Keratinocyte (primary cell): ENCODE results near the gene STIP1. TPM values are rescaled to one million over a fixed set of nuclear protein-coding genes. Genes with fewer than 3 reads are reported as not detected.
"Not testable (repeated sequence)": the region's sequence is repeated elsewhere in the genome, so short reads cannot be mapped to it uniquely, and the experiment has no call there.

Experiments used
- DNase-seq: peaks from one replicate; pipeline ENCODE4 v3.0.0-alpha.2; 2011; ENCODE audit warnings: low read depth, missing footprints, low spot score
- FAIRE-seq: peaks from 2 replicates; lab custom pipeline; 2011; peaks lifted over from hg19 to GRCh38; lab: Jason Lieb, UNC
- H2AFZ ChIP-seq: 2 replicates; pipeline ENCODE4 v1.6.0; 2012; ENCODE audit warnings: low read length, control low read depth, inconsistent platforms; ENCODE audit not compliant: control insufficient read depth
- H3K27ac ChIP-seq: 2 replicates; pipeline ENCODE4 v1.5.1; 2011; ENCODE audit warnings: low read length; ENCODE audit not compliant: control insufficient read depth, insufficient read depth
- H3K27me3 ChIP-seq: 3 replicates; pipeline ENCODE4 v1.6.0; 2011; ENCODE audit warnings: low read length; ENCODE audit not compliant: control insufficient read depth, insufficient read depth; ENCODE audit errors: extremely low read depth
- H3K36me3 ChIP-seq, 2 experiments: 2 replicates in 1 of 2; 3 replicates in 1 of 2; pipeline ENCODE4 v1.5.1; 2011; ENCODE audit warnings: low read length in 2 of 2, mild to moderate bottlenecking in 1 of 2; ENCODE audit not compliant: control insufficient read depth in 2 of 2, insufficient read depth in 2 of 2; ENCODE audit errors: extremely low read depth in 1 of 2
- H3K4me1 ChIP-seq: 3 replicates; pipeline ENCODE4 v1.5.1; 2011; ENCODE audit warnings: low read length; ENCODE audit not compliant: control insufficient read depth, insufficient read depth; ENCODE audit errors: extremely low read depth
- H3K4me2 ChIP-seq: 3 replicates; pipeline ENCODE4 v1.6.0; 2011; ENCODE audit warnings: low read depth, low read length; ENCODE audit not compliant: control insufficient read depth, insufficient read depth; ENCODE audit errors: extremely low read depth
- H3K4me3 ChIP-seq, 3 experiments: fragments of 200-600 bp in 1 of 3; sonication (generic) in 1 of 3; 2 replicates in 2 of 3; 3 replicates in 1 of 3; pipeline ENCODE4 v1.5.1; 2011 to 2016; ENCODE audit warnings: low read length in 3 of 3, mild to moderate bottlenecking in 3 of 3, control low read depth in 2 of 3, inconsistent platforms in 1 of 3, low read depth in 1 of 3, mixed read lengths in 1 of 3, mixed run types in 1 of 3, moderate library complexity in 1 of 3; ENCODE audit not compliant: control insufficient read depth in 2 of 3, insufficient read depth in 2 of 3; ENCODE audit errors: extremely low read depth in 1 of 3
- H3K79me2 ChIP-seq: 2 replicates; pipeline ENCODE4 v1.6.0; 2012; ENCODE audit warnings: low read length; ENCODE audit not compliant: control insufficient read depth, insufficient read depth
- H3K9ac ChIP-seq: 3 replicates; pipeline ENCODE4 v1.6.0; 2011; ENCODE audit warnings: low read length; ENCODE audit not compliant: control insufficient read depth, insufficient read depth; ENCODE audit errors: extremely low read depth
- H3K9me1 ChIP-seq: 3 replicates; pipeline ENCODE4 v1.6.0; 2011; ENCODE audit warnings: low read length; ENCODE audit not compliant: control insufficient read depth, insufficient read depth; ENCODE audit errors: extremely low read depth
- H3K9me3 ChIP-seq: 2 replicates; pipeline ENCODE4 v1.5.1; 2012; ENCODE audit warnings: low read depth, low read length; ENCODE audit not compliant: control insufficient read depth
- H4K20me1 ChIP-seq: 3 replicates; pipeline ENCODE4 v1.6.0; 2011; ENCODE audit warnings: low read length; ENCODE audit not compliant: control insufficient read depth, insufficient read depth; ENCODE audit errors: extremely low read depth
- EZH2 ChIP-seq: IDR thresholded peaks from one replicate; pipeline ENCODE4 v1.6.1; 2012; ENCODE audit warnings: inconsistent platforms, mild to moderate bottlenecking, low read length, moderate library complexity
- dilution Hi-C: fragments of 300-500 bp; cut with MboI; formaldehyde crosslinking; loops from one replicate; pipeline ENCODE4 v1.7.0; 2020; ENCODE audit warnings: low sequenced_read_pairs; ENCODE audit not compliant: extremely low pct_ligation_motif_present
- polyA plus RNA-seq, 5 experiments: library from polyadenylated mRNA; depleted of rRNA in 3 of 5; stranded (reverse) in 3 of 5; stranded (forward) in 1 of 5; unstranded in 1 of 5; fragments of >200 nt; gene quantifications; 1 replicate in 1 of 5; 2 replicates in 3 of 5; 3 replicates in 1 of 5; pipeline versions ENCODE4 v1.2.1 to v1.2.3, GENCODE V29; 2011 to 2012; ENCODE audit warnings: missing spikeins in 2 of 5, low read depth in 1 of 5, low replicate concordance in 1 of 5
- TF ChIP-seq, protein P1 (sequence below), 3 experiments: IDR thresholded peaks in 1 of 3; conservative IDR thresholded peaks in 1 of 3; optimal IDR thresholded peaks in 1 of 3; 2 replicates in 2 of 3; 3 replicates in 1 of 3; pipeline versions ENCODE3 to v1.5.1; 2011; ENCODE audit warnings: low read length in 3 of 3, mild to moderate bottlenecking in 3 of 3, moderate library complexity in 2 of 3, control low read depth in 1 of 3, inconsistent platforms in 1 of 3; ENCODE audit not compliant: insufficient read depth in 2 of 3; ENCODE audit errors: extremely low read depth in 1 of 3

The STIP1 gene
- polyA plus RNA-seq, 1 donor (not counting 4 experiments of a cell fraction or from before 2014, with no cell fraction given): 206 TPM

DNA sequence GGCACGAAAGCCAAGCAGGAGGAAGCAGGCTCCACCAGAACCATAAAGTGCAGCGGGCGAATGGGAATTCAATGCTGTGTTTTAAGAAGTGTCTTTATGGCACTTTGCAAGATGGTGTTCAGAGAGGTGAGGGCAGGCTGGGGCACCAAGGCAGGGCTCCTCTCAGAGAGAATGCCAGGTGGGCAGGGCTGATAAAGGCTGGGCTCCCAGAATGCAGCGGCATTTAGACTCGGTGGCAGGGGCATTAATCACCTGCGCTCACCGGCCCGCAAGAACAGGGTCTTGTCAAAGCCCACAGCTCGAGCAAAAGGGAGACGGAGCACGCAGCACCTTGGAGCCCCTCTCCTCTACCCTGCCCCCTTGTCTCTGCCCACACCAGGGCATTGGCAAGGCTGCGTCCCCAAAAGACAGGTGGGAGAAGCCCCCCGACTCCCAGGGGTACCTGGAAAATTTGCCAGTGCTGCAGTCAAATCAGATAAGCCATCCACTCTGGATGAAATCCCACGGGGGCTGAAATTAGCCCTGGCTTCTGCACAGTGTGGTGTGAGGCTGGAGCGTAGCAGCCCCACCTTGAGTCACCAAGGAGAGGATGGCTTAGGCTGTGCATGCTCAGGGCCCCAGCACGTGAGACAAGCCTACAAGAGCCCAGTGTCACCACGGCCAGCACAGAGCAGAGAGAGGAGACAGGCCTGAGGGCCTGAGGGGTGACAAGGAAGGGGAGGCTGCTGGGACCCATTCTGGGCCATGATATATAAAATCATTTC, 28.2 kb upstream of the STIP1 start:
- FAIRE-seq (no peak), DNase-seq (no peak)
- no peak overlapping the region for H3K4me3 ChIP-seq
- H3K9ac ChIP-seq: no peak overlapping the region
- H3K9me1 ChIP-seq: no peaks in the 10 kb centered on the region
- peaks cover 2% of the 10 kb centered on the region for H4K20me1 ChIP-seq
- no peak overlapping the region for H2AFZ ChIP-seq
- no peaks in the 10 kb centered on the region for H3K27me3 ChIP-seq
- H3K79me2 ChIP-seq: no peaks in the 10 kb centered on the region
- no peak overlapping the region for H3K27ac ChIP-seq
- H3K4me1 ChIP-seq: no peaks in the 10 kb centered on the region
- H3K9me3 ChIP-seq: no peaks in the 10 kb centered on the region
- no peak overlapping the region for H3K4me2 ChIP-seq
- TF ChIP-seq, protein P1, sequence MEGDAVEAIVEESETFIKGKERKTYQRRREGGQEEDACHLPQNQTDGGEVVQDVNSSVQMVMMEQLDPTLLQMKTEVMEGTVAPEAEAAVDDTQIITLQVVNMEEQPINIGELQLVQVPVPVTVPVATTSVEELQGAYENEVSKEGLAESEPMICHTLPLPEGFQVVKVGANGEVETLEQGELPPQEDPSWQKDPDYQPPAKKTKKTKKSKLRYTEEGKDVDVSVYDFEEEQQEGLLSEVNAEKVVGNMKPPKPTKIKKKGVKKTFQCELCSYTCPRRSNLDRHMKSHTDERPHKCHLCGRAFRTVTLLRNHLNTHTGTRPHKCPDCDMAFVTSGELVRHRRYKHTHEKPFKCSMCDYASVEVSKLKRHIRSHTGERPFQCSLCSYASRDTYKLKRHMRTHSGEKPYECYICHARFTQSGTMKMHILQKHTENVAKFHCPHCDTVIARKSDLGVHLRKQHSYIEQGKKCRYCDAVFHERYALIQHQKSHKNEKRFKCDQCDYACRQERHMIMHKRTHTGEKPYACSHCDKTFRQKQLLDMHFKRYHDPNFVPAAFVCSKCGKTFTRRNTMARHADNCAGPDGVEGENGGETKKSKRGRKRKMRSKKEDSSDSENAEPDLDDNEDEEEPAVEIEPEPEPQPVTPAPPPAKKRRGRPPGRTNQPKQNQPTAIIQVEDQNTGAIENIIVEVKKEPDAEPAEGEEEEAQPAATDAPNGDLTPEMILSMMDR (optimal IDR thresholded peaks at IDR 0.05 in 1 of 3, IDR thresholded peaks at IDR 0.05 in 1 of 3, conservative IDR thresholded peaks at IDR 0.05 in 1 of 3; ENCODE audit: extremely low read depth in 1 of 3, insufficient read depth in 2 of 3, low read length in 3 of 3): no peak
- no peak for TF ChIP-seq EZH2
- dilution Hi-C loops: no loop called here
- no peaks in the 10 kb centered on the region for H3K36me3 ChIP-seq

GRCh38 chr11:64161037-64161436, 24.9 kb upstream of the STIP1 start:
- no peak for TF ChIP-seq EZH2
- TF ChIP-seq, protein P1 (optimal IDR thresholded peaks at IDR 0.05 in 1 of 3, IDR thresholded peaks at IDR 0.05 in 1 of 3, conservative IDR thresholded peaks at IDR 0.05 in 1 of 3; ENCODE audit: extremely low read depth in 1 of 3, insufficient read depth in 2 of 3, low read length in 3 of 3): no peak
- Histone ChIP-seq H3K9ac (no peak overlapping the region), H3K79me2 (no peaks in the 10 kb centered on the region), H2AFZ (no peak overlapping the region), H3K4me2 (no peak overlapping the region), H4K20me1 (no peaks in the 10 kb centered on the region), H3K4me1 (peaks cover 9% of the 10 kb centered on the region), H3K36me3 (no peaks in the 10 kb centered on the region), H3K4me3 (no peak overlapping the region), H3K9me3 (no peaks in the 10 kb centered on the region), H3K27ac (no peak overlapping the region), H3K27me3 (no peaks in the 10 kb centered on the region), H3K9me1 (no peaks in the 10 kb centered on the region)
- FAIRE-seq: no peak
- DNase-seq: no peak
- dilution Hi-C loops: no loop called here

DNA sequence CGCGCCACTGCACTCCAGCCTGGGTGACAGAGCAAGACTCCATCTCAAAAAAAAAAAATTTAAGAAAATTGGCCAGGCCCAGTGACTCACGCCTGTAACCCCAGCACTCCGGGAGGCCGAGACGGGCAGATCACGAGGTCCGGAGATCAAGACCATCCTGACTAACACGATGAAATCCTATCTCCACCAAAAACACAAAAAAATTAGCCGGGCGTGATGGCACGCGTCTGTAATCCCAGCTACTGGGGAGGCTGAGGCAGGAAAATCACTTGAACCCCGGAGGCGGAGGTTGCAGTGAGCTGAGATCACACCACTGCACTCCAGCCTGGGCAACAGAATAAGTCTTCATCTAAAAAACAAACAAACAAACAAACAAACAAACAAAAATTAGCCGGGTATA, 23.2 kb upstream of the STIP1 start:
- H3K36me3 ChIP-seq, H3K9ac ChIP-seq, H3K4me1 ChIP-seq, H3K27me3 ChIP-seq, H3K4me3 ChIP-seq, H3K9me3 ChIP-seq, H3K4me2 ChIP-seq, DNase-seq, FAIRE-seq, H4K20me1 ChIP-seq, dilution Hi-C loops, H3K27ac ChIP-seq, H3K9me1 ChIP-seq, H2AFZ ChIP-seq, H3K79me2 ChIP-seq: not testable (repeated sequence)
